Measurements from ENCODE around the gene FAM83F.
"Not testable (repeated sequence)": the region's sequence is repeated elsewhere in the genome, so short reads cannot be mapped to it uniquely, and the experiment has no call there.

Gene FAM83F

GRCh38 chr22:40019100-40019499, 24.3 kb downstream of the FAM83F start:
- Histone ChIP-seq H3K36me3 (ENCODE audit: control insufficient read depth in 2 of 2, insufficient read depth in 2 of 2, low read length in 2 of 2) (no peaks in the 10 kb centered on the region), H3K27ac (ENCODE audit: low read length) (no peak overlapping the region), H3K4me1 (ENCODE audit: control insufficient read depth, insufficient read depth, low read length) (no peaks in the 10 kb centered on the region), H3K9me3 (ENCODE audit: control insufficient read depth in 2 of 2, low read length in 2 of 2) (no peaks in the 10 kb centered on the region), H3K9ac (ENCODE audit: low read length in 2 of 2) (no peak overlapping the region), H3K4me3 (ENCODE audit: low read length in 2 of 2) (no peak overlapping the region), H3K27me3 (ENCODE audit: control insufficient read depth in 1 of 2, insufficient read depth in 2 of 2, low read length in 2 of 2) (peaks cover 0 to 5% of the 10 kb centered on the region in 2 donors)

GRCh38 chr22:40020956-40021355, 26.2 kb downstream of the FAM83F start:
- no peaks in the 10 kb centered on the region for H3K36me3 ChIP-seq (ENCODE audit: control insufficient read depth in 2 of 2, insufficient read depth in 2 of 2, low read length in 2 of 2)
- H3K27ac ChIP-seq (ENCODE audit: low read length): no peak overlapping the region
- no peak overlapping the region for H3K9ac ChIP-seq (ENCODE audit: low read length in 2 of 2)
- H3K4me1 ChIP-seq (ENCODE audit: control insufficient read depth, insufficient read depth, low read length): no peaks in the 10 kb centered on the region
- no peak overlapping the region for H3K4me3 ChIP-seq (ENCODE audit: low read length in 2 of 2)
- H3K9me3 ChIP-seq (ENCODE audit: control insufficient read depth in 2 of 2, low read length in 2 of 2): no peaks in the 10 kb centered on the region
- H3K27me3 ChIP-seq (ENCODE audit: control insufficient read depth in 1 of 2, insufficient read depth in 2 of 2, low read length in 2 of 2): peaks cover 5 to 7% of the 10 kb centered on the region in 2 donors

- Histone ChIP-seq H3K4me1 (ENCODE audit: control insufficient read depth, insufficient read depth, low read length) (no peaks in the 10 kb centered on the region), H3K9ac (ENCODE audit: low read length in 2 of 2) (no peak overlapping the region), H3K4me3 (ENCODE audit: low read length in 2 of 2) (no peak overlapping the region), H3K36me3 (ENCODE audit: control insufficient read depth in 2 of 2, insufficient read depth in 2 of 2, low read length in 2 of 2) (no peaks in the 10 kb centered on the region), H3K27ac (ENCODE audit: low read length) (no peak overlapping the region), H3K9me3 (ENCODE audit: control insufficient read depth in 2 of 2, low read length in 2 of 2) (no peaks in the 10 kb centered on the region), H3K27me3 (ENCODE audit: control insufficient read depth in 1 of 2, insufficient read depth in 2 of 2, low read length in 2 of 2) (peaks cover 5 to 7% of the 10 kb centered on the region in 2 donors)
These were observed 26.7 kb downstream of the FAM83F start for GRCh38 chr22:40021401-40022000.

DNA sequence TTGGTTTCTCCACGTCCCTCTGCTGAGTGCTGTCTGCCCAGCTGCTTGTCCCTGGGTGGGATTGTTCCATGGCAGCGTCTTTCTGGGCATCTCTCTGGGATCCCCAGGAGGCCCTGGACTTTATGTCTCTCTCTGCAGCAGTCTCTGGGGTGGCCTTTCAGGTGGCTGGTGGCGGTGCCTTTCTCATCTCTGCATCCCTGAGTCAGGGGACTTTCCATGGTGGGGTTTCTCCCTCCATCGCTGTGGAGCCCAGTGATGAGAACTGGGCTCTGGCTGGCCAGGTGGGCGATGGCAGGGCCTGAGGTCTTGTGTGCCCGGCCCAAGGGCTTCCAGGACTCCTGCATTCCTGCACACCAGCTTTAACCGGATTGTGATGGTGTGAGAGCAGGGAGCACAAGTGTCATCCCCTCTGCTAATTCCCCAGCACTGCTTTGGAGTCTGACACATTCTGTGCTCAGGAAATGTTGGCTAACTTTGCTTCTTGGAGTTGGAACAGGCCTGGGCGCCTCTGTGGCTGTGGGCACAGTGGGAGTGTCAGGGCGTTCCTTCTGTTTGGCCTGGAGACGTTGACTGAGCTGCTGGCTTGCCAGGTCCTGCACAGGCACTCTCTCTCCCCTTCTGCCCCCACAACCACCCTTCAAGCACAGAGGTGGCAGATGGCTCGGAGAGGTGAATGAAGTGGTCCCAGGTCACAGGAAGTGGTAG, 27.9 kb downstream of the FAM83F start:
- Histone ChIP-seq H3K4me1 (ENCODE audit: control insufficient read depth, insufficient read depth, low read length) (no peaks in the 10 kb centered on the region), H3K27me3 (ENCODE audit: control insufficient read depth in 1 of 2, insufficient read depth in 2 of 2, low read length in 2 of 2) (peaks cover 5 to 7% of the 10 kb centered on the region in 2 donors), H3K9ac (ENCODE audit: low read length in 2 of 2) (no peak overlapping the region), H3K27ac (ENCODE audit: low read length) (no peak overlapping the region), H3K36me3 (ENCODE audit: control insufficient read depth in 2 of 2, insufficient read depth in 2 of 2, low read length in 2 of 2) (no peaks in the 10 kb centered on the region), H3K4me3 (ENCODE audit: low read length in 2 of 2) (no peak overlapping the region), H3K9me3 (ENCODE audit: control insufficient read depth in 2 of 2, low read length in 2 of 2) (no peaks in the 10 kb centered on the region)

DNA sequence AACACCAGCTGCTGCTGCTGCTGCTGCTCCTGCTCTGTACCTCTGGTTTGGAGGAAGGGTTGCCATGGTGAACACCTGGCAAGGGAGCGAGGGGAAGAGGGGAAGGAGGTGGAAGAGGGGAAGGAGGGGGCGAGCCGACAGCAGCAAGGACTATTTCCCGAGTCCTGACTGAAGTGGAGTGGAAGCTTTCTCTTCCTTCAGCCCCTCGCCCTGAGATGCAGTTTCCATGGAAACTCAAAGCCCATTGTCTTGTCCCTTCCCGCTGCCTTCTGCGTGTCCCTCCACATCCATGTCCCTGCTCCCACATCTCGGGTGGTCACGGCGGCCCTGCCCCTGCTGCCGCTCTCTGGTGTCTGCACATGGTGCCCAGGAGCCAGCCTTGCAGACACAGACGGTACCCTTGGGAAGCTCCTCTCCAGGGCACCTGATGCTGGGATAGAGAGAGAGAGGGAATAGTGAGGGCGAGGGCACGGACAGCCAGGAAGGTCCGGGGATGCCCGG, 28.6 kb downstream of the FAM83F start:
- no peak overlapping the region for H3K9ac ChIP-seq (ENCODE audit: low read length in 2 of 2)
- H3K4me3 ChIP-seq (ENCODE audit: low read length in 2 of 2): no peak overlapping the region
- H3K4me1 ChIP-seq (ENCODE audit: control insufficient read depth, insufficient read depth, low read length): no peaks in the 10 kb centered on the region
- no peaks in the 10 kb centered on the region for H3K36me3 ChIP-seq (ENCODE audit: control insufficient read depth in 2 of 2, insufficient read depth in 2 of 2, low read length in 2 of 2)
- H3K27ac ChIP-seq (ENCODE audit: low read length): no peak overlapping the region
- H3K27me3 ChIP-seq (ENCODE audit: control insufficient read depth in 1 of 2, insufficient read depth in 2 of 2, low read length in 2 of 2): peaks cover 5% of the 10 kb centered on the region in 2 donors
- H3K9me3 ChIP-seq (ENCODE audit: control insufficient read depth in 2 of 2, low read length in 2 of 2): no peaks in the 10 kb centered on the region

- H3K4me3 ChIP-seq (ENCODE audit: low read length in 2 of 2): no peak overlapping the region
- H3K27me3 ChIP-seq (ENCODE audit: control insufficient read depth in 1 of 2, insufficient read depth in 2 of 2, low read length in 2 of 2): peaks cover 5% of the 10 kb centered on the region in 2 donors
- no peak overlapping the region for H3K9ac ChIP-seq (ENCODE audit: low read length in 2 of 2)
- H3K27ac ChIP-seq (ENCODE audit: low read length): no peak overlapping the region
- no peaks in the 10 kb centered on the region for H3K4me1 ChIP-seq (ENCODE audit: control insufficient read depth, insufficient read depth, low read length)
- no peaks in the 10 kb centered on the region for H3K9me3 ChIP-seq (ENCODE audit: control insufficient read depth in 2 of 2, low read length in 2 of 2)
- no peaks in the 10 kb centered on the region for H3K36me3 ChIP-seq (ENCODE audit: control insufficient read depth in 2 of 2, insufficient read depth in 2 of 2, low read length in 2 of 2)
These were observed 29.7 kb downstream of the FAM83F start for GRCh38 chr22:40024201-40025061.

GRCh38 chr22:40025062-40025379, 30.3 kb downstream of the FAM83F start:
- not testable (repeated sequence) for H3K27ac ChIP-seq (ENCODE audit: low read length); H3K4me3 ChIP-seq (ENCODE audit: low read length in 2 of 2); H3K4me1 ChIP-seq (ENCODE audit: control insufficient read depth, insufficient read depth, low read length); H3K36me3 ChIP-seq (ENCODE audit: control insufficient read depth in 2 of 2, insufficient read depth in 2 of 2, low read length in 2 of 2); H3K9ac ChIP-seq (ENCODE audit: low read length in 2 of 2); H3K9me3 ChIP-seq (ENCODE audit: control insufficient read depth in 2 of 2, low read length in 2 of 2); H3K27me3 ChIP-seq (ENCODE audit: control insufficient read depth in 1 of 2, insufficient read depth in 2 of 2, low read length in 2 of 2)

- Histone ChIP-seq H3K9me3 (ENCODE audit: control insufficient read depth in 2 of 2, low read length in 2 of 2) (no peaks in the 10 kb centered on the region), H3K27me3 (ENCODE audit: control insufficient read depth in 1 of 2, insufficient read depth in 2 of 2, low read length in 2 of 2) (peaks cover 2 to 5% of the 10 kb centered on the region in 2 donors), H3K4me3 (ENCODE audit: low read length in 2 of 2) (no peak overlapping the region), H3K4me1 (ENCODE audit: control insufficient read depth, insufficient read depth, low read length) (no peaks in the 10 kb centered on the region), H3K36me3 (ENCODE audit: control insufficient read depth in 2 of 2, insufficient read depth in 2 of 2, low read length in 2 of 2) (no peaks in the 10 kb centered on the region), H3K9ac (ENCODE audit: low read length in 2 of 2) (no peak overlapping the region), H3K27ac (ENCODE audit: low read length) (no peak overlapping the region)
These were observed 31.1 kb downstream of the FAM83F start for GRCh38 chr22:40025856-40026255.

GRCh38 chr22:40026641-40027040, 31.9 kb downstream of the FAM83F start:
- Histone ChIP-seq H3K36me3 (ENCODE audit: control insufficient read depth in 2 of 2, insufficient read depth in 2 of 2, low read length in 2 of 2) (no peaks in the 10 kb centered on the region), H3K27me3 (ENCODE audit: control insufficient read depth in 1 of 2, insufficient read depth in 2 of 2, low read length in 2 of 2) (peaks cover 2 to 5% of the 10 kb centered on the region in 2 donors), H3K9me3 (ENCODE audit: control insufficient read depth in 2 of 2, low read length in 2 of 2) (no peaks in the 10 kb centered on the region), H3K4me1 (ENCODE audit: control insufficient read depth, insufficient read depth, low read length) (no peaks in the 10 kb centered on the region), H3K4me3 (ENCODE audit: low read length in 2 of 2) (no peak overlapping the region), H3K9ac (ENCODE audit: low read length in 2 of 2) (no peak overlapping the region), H3K27ac (ENCODE audit: low read length) (no peak overlapping the region)

DNA sequence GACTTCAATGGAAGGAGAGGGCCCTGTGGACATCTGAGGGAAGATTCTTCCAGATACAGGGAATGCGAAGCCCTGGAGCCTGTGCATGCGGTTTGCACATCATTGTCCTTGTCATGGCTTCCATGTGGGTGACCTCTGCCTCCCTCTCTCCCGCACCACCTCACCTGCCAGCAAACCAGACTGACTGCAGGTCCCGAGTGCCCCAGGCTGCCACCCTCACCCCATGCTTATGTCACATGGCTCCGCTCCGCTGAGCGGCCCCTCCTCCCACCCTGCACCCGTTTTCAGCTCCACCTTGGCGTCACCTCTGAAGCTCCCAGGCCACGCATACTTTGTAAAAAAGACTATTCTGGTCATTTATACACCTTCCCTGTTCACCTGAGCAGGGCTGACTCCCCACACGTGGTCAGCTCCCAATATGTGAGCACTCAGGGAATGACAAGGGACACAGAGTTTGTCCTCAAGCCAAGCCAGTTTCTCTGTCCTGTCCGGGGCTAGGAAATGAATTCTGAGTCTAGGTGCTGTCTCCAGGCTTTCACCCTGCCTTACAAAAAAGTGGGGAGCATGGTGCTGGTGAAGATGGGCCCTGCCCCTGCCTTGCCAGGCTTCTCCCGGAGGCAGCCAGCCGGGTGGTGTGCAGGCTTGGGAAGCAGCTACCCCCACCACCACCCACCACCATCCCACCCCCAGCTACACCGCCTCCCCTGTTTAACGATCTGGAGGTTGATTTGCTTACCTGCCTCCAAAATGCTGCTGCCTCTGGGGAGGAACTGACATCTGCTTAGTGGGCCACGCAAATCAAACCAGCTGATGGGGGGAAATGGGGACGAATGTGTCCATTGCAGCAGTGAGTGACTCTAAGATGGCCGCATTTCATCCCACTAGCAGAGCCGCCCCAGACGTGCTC, 32.7 kb downstream of the FAM83F start:
- no peaks in the 10 kb centered on the region for H3K9me3 ChIP-seq (ENCODE audit: control insufficient read depth in 2 of 2, low read length in 2 of 2)
- H3K4me3 ChIP-seq (ENCODE audit: low read length in 2 of 2): no peak overlapping the region
- no peaks in the 10 kb centered on the region for H3K36me3 ChIP-seq (ENCODE audit: control insufficient read depth in 2 of 2, insufficient read depth in 2 of 2, low read length in 2 of 2)
- peaks cover 2 to 5% of the 10 kb centered on the region in 2 donors for H3K27me3 ChIP-seq (ENCODE audit: control insufficient read depth in 1 of 2, insufficient read depth in 2 of 2, low read length in 2 of 2)
- H3K4me1 ChIP-seq (ENCODE audit: control insufficient read depth, insufficient read depth, low read length): no peaks in the 10 kb centered on the region
- no peak overlapping the region for H3K27ac ChIP-seq (ENCODE audit: low read length)
- H3K9ac ChIP-seq (ENCODE audit: low read length in 2 of 2): no peak overlapping the region

Measured in stomach smooth muscle (tissue), 2 donors.